Activated CD8-positive, alpha-beta memory T cell treated with anti-CD3 and anti-CD28 coated beads for 1 hour (primary cell): ENCODE measurements around the gene MORC2.

Source experiments
- DNase-seq, 2 donors: peaks; one replicate each; pipeline ENCODE4 v3.0.0-alpha.2; 2020; ENCODE audit warnings: low read depth in 1 of 2; ENCODE audit errors: extremely low read depth in 1 of 2

The MORC2 gene

GRCh38 chr22:30949934-30950660 lies 18.5 kb downstream of the MORC2 start:
- DNase-seq = no peak

DNA sequence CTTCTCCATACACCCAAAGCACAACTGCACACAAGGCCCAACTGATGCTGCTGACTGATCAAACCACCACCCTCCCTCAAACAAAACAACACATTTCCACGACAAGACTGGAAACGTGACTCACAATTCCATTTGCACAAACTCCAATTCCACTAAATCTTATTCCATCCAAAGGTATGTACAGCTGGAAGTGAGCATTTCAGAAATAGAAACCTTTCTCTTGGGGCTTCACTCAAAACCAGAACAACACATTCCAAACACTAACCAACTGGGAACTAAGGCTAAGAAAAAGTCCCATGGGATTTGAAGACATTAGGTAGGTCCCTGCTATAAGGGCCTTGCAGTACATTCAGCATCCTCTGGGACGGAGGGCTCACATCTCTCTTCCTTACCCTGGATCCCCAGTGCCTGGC lies 19.6 kb downstream of the MORC2 start:
- no peak for DNase-seq

- no peak for DNase-seq
These were observed 20.6 kb downstream of the MORC2 start for GRCh38 chr22:30947816-30948454.

GRCh38 chr22:30947173-30947815 lies 21.3 kb downstream of the MORC2 start:
- no peak for DNase-seq

DNA sequence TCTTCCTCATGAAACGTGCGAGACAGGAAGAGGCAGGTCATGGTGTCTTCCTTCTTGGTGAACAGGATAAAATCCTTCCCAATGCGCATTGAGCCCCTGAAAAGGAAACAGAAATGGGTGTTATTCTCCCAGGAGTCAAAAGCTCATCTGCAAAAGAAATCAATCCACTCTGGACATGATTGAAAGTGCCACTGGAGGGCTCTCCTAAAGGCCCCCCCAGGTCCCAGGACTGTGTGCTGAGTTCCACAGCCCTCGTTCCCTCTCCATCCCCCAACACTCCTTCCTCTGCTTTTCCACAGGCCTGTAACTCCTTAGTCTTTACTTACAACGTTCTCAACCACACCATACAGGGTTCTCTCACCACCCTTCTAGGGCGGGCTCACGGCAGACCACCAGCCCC lies 22.2 kb downstream of the MORC2 start:
- DNase-seq = no peak

DNA sequence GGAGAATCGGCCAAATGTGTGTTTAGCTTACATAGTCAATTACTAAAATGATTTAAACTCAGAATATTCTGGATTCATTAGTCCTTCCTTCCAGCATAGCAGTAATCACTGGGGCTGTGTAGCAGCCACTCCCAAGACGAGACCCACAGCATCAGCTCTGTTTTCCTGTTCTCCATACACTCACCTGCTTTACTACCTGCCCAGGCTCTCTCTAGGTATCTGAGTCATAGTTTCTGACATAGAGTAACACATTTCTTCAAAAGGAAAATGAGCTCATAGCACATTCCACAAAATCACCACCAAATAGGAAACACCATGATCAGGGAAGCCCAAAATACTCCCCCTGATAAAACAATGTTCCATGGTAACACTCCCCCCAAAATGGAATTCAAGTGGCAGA lies 22.9 kb downstream of the MORC2 start:
- no peak for DNase-seq

DNA sequence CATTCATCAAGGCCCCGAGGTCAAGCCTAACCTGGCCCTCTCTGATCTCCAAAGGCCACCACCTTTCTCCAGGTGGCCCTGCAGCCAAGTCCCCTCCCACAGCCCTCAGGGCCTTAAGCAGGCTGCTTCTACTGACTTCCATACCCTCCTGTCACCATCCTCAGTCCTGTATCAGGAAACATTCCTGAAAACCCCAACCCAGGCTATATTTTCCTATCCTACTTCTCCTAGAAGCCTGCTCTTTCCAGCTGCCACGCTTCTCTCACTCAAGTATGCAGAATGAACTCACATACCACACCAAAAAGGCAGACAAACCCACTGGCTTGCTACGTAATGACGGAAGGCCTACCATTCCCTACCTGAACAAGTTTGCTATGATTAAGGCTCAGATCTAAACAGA lies 23.6 kb downstream of the MORC2 start:
- DNase-seq = no peak

GRCh38 chr22:30943368-30943767 lies 25.2 kb downstream of the MORC2 start:
- peak in 1 of 2 donors; percentile 37 for DNase-seq

DNA sequence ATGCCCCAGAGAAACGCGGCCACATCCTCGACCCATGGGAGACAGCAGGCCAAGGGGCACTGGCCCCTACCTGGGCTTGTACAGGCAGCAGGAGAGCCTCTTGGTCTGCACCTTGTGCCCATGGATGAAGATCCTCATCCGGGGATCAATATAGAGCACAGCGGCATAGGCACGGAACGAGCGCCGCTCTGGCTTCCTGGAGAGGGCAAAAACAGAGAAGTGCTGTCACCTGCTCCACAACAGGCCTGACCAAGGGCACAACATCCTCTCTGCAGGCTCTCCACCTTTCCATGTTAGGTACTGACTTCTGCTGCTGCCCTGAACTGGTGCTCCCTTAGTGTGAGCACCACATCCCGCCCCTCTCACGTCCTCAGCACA lies 27.2 kb downstream of the MORC2 start:
- DNase-seq = no peak

- DNase-seq = no peak
These were observed 27.8 kb downstream of the MORC2 start for GRCh38 chr22:30940685-30941362.

GRCh38 chr22:30934053-30934452 lies 34.5 kb downstream of the MORC2 start:
- DNase-seq = no peak

- DNase-seq = no peak
These were observed 35.1 kb downstream of the MORC2 start for GRCh38 chr22:30933457-30933856.

- no peak for DNase-seq
These were observed 35.9 kb downstream of the MORC2 start for GRCh38 chr22:30932661-30933060.

- no peak for DNase-seq
These were observed 36.9 kb downstream of the MORC2 start for GRCh38 chr22:30931541-30932300.

GRCh38 chr22:30930228-30930627 lies 38.3 kb downstream of the MORC2 start:
- no peak for DNase-seq

GRCh38 chr22:30928401-30928800 lies 40.2 kb downstream of the MORC2 start:
- DNase-seq = no peak

DNA sequence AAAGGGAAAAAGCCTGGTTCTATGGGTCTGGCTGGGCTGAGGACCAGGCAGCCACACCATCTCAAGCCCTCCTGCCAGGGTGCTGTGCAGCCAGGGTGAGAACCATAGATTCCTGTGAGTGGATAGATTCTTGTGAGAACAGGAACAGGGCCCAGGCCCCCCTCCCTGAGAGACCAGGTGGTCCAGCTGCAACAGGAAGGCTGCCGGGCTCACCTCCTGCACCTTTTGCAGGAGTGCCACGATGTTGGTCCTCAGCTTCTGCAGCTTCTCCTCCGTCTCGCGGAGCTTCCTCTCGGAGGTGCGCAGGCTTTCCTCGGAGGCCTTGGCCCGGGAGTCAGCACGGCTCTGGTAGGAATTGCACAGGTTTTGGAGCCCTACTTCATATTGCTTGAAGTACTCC lies 40.8 kb downstream of the MORC2 start:
- DNase-seq = no peak

DNA sequence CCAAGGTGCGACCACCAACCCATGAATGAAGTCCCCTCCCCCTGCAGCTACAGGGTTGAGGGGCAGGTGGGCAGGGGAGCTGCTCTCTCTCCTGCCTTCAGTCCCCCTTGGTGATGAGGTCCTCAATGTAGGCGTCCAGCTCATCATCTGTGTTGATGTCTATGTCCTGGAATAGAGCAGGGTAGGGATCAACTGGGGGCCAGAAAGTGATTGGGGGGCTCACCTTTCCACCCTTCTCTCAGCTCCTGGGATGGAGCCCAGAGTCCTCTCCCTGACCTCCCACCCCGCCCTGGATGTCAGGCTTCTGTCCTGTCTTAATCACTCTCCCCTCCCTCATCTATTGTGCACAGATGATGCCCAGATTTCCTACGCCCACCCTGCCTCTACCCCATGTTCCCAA lies 41.9 kb downstream of the MORC2 start:
- no peak for DNase-seq

DNA sequence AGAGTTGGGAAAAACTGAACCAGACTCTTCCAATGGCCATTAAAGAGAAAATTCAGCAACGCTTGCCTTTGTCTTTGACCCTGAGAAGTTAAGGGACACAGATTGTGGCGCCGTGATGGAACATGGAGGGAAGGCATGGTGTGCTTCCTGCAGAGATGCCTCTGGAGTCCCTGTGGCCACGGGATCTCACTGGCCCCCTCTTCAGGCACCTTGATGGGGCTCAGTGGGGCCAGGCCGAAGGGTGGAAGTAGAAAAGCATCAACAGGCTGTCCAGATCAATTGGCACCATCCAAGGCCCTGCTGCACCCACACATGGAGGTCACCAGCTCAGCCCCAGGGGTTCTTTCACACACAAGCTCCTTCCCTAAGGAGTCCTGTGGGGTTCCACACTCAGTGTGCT lies 42.9 kb downstream of the MORC2 start:
- DNase-seq = no peak

GRCh38 chr22:30923168-30923900 lies 45.2 kb downstream of the MORC2 start:
- no peak for DNase-seq
